Erythroblast (primary cell): ENCODE results near the gene CUL1.

ENCODE experiments used
- GATA1 ChIP-seq: IDR thresholded peaks from 2 replicates; pipeline ENCODE4 v1.6.1; 2011; ENCODE audit warnings: low read depth, mild to moderate bottlenecking, control low read depth, low read length, moderate library complexity
- POLR2A ChIP-seq: IDR thresholded peaks from 2 replicates; pipeline ENCODE4 v1.6.1; 2011; ENCODE audit warnings: mild to moderate bottlenecking, low read length

- TF ChIP-seq POLR2A (no peak), GATA1 (no peak)
Measured at GRCh38 chr7:148726385-148726784, 27.7 kb downstream of the CUL1 start.
